KMS-11 (cell line): ENCODE data around the gene RORC.

Source experiments
- H2AFZ ChIP-seq: fragments of 200-600 bp; sonication (generic); 2 replicates; pipeline ENCODE4 v1.6.1; 2016; ENCODE audit warnings: antibody characterized with exemption, mixed run types, low read depth
- H3K27ac ChIP-seq: fragments of 200-600 bp; sonication (generic); 2 replicates; pipeline ENCODE4 v1.6.1; 2016; ENCODE audit warnings: mild to moderate bottlenecking, mixed run types
- H3K27me3 ChIP-seq: fragments of 200-600 bp; sonication (generic); 2 replicates; pipeline ENCODE4 v1.6.1; 2017; ENCODE audit warnings: mild to moderate bottlenecking, low read depth, mixed run types, moderate library complexity; ENCODE audit not compliant: insufficient read depth
- H3K36me3 ChIP-seq: fragments of 200-600 bp; sonication (generic); 2 replicates; pipeline ENCODE4 v1.6.1; 2017; ENCODE audit warnings: mild to moderate bottlenecking, mixed run types; ENCODE audit not compliant: insufficient read depth
- H3K4me1 ChIP-seq: fragments of 200-600 bp; sonication (generic); 2 replicates; pipeline ENCODE4 v1.6.1; 2016; ENCODE audit warnings: mild to moderate bottlenecking, low read depth, mixed run types; ENCODE audit not compliant: poor library complexity, severe bottlenecking
- H3K4me2 ChIP-seq: fragments of 200-600 bp; sonication (generic); 2 replicates; pipeline ENCODE4 v1.7.0; 2016; ENCODE audit warnings: mild to moderate bottlenecking, mixed run types
- H3K4me3 ChIP-seq: fragments of 200-600 bp; sonication (generic); IDR thresholded peaks from 2 replicates; pipeline ENCODE4 v1.6.1; 2017; ENCODE audit warnings: low read depth, low read length, mixed read lengths; ENCODE audit not compliant: insufficient read depth
- H3K79me2 ChIP-seq: fragments of 200-600 bp; sonication (generic); 2 replicates; pipeline ENCODE4 v1.6.1; 2016; ENCODE audit warnings: low read depth, mixed run types; ENCODE audit not compliant: insufficient read depth
- H3K9ac ChIP-seq: fragments of 200-600 bp; sonication (generic); 2 replicates; pipeline ENCODE4 v1.6.1; 2016; ENCODE audit warnings: mild to moderate bottlenecking, mixed run types
- H4K20me1 ChIP-seq: fragments of 200-600 bp; sonication (generic); 2 replicates; pipeline ENCODE4 v1.6.1; 2016; ENCODE audit warnings: mild to moderate bottlenecking, mixed run types; ENCODE audit not compliant: insufficient read depth
- TF ChIP-seq, protein P1 (sequence below): fragments of 200-600 bp; sonication (generic); conservative IDR thresholded peaks from 2 replicates; pipeline ENCODE4 v1.6.1; 2017; ENCODE audit warnings: low read depth, mild to moderate bottlenecking, antibody characterized with exemption, low read length, moderate library complexity, mixed read lengths

The RORC gene

DNA sequence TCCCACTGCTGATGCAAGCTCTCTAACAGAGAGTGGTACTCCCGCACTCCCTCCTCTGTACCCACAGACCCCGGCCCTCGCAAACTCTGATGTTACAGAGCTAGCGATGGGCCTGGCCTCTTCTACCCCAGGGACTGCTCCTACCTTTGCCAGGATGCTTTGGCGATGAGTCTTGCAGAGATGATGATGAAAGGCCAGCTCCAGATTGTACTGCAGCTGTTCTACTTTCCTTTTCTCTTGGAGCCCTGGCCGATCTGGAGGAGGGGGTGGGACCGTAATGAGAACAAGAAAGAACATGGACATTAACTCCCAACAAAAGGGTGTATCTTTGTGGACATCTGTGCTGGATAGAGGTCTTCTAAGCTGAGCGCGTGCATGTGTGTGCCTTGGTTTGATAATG, 20.4 kb downstream of the RORC start:
- no peak overlapping the region for H3K27ac ChIP-seq
- no peak overlapping the region for H3K4me2 ChIP-seq
- TF ChIP-seq, protein P1, sequence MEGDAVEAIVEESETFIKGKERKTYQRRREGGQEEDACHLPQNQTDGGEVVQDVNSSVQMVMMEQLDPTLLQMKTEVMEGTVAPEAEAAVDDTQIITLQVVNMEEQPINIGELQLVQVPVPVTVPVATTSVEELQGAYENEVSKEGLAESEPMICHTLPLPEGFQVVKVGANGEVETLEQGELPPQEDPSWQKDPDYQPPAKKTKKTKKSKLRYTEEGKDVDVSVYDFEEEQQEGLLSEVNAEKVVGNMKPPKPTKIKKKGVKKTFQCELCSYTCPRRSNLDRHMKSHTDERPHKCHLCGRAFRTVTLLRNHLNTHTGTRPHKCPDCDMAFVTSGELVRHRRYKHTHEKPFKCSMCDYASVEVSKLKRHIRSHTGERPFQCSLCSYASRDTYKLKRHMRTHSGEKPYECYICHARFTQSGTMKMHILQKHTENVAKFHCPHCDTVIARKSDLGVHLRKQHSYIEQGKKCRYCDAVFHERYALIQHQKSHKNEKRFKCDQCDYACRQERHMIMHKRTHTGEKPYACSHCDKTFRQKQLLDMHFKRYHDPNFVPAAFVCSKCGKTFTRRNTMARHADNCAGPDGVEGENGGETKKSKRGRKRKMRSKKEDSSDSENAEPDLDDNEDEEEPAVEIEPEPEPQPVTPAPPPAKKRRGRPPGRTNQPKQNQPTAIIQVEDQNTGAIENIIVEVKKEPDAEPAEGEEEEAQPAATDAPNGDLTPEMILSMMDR = no peak
- no peak overlapping the region for H2AFZ ChIP-seq
- H3K79me2 ChIP-seq = no peaks in the 10 kb centered on the region
- H3K9ac ChIP-seq = no peak overlapping the region
- H3K4me3 ChIP-seq = no peak overlapping the region
- peaks cover 16% of the 10 kb centered on the region for H3K4me1 ChIP-seq
- peaks cover 5% of the 10 kb centered on the region; the same call in 1 of the 2 replicates for H3K27me3 ChIP-seq
- H4K20me1 ChIP-seq = no peaks in the 10 kb centered on the region
- no peaks in the 10 kb centered on the region for H3K36me3 ChIP-seq

DNA sequence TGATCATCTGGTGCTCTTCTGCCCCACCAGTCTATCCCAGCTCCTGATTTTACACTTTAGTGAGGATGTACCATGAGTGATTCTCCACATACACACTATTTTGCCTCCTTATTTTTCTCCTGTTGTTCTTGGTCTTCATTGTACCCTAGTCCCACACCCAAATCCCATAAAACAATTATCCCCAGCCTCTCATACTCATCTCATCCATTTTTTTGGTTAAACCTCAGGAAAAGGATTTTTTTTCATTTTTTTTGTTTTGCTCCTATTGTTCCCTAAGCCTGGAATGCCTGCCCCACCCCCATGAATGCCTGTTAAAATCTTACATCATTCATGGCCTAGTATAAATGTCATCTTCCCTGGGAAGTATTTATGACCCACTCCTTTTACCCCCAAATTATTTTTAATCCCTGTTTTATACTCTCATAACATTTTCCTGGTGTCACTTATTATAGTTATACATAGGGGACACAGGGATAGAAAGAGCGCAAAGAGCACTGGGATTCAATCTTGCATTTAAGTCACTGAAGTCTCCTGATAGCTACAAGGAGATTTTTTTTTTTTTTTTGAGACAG, 21.5 kb downstream of the RORC start:
- Histone ChIP-seq H3K79me2 (no peaks in the 10 kb centered on the region), H3K4me2 (no peak overlapping the region), H3K27me3 (peaks cover 16% of the 10 kb centered on the region; the same call in 1 of the 2 replicates), H3K9ac (no peak overlapping the region), H4K20me1 (no peaks in the 10 kb centered on the region), H3K4me3 (no peak overlapping the region), H3K4me1 (peaks cover 5% of the 10 kb centered on the region), H3K27ac (no peak overlapping the region), H2AFZ (no peak overlapping the region), H3K36me3 (no peaks in the 10 kb centered on the region)
- TF ChIP-seq, protein P1 = no peak

DNA sequence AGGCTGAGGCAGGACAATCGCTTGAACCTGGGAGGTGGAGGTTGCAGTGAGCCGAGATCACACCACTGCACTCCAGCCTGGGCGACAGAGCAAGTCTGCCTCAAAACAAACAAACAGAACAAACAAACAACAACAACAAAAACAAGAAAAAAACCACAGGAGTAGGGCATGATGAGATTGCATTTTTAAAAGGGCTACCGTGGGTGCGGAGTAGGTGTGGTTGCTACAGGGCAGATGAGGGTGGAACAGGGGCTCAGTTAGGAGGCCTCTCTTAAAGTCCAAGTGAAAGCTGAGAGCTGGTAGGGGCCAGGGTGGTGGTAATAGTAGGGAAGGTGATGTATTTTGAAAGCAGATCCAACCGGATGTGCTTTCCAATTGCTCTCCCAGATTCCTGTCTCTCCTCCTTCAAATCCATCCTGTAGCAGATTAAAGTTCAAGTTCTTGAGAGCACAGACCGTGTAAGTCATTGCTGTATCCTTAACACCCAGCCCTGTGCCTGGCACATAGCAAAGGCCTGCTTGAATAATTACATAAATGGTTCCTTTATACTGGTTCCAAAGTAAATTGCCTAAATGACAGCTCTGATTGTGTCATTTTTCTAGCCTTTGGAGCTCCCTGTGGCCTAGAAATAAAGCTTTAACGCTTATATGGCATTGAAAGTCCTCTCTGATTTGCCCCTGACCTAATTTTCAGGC, 22.2 kb downstream of the RORC start:
- H4K20me1 ChIP-seq = no peaks in the 10 kb centered on the region
- no peak overlapping the region for H3K9ac ChIP-seq
- TF ChIP-seq, protein P1 = no peak
- no peaks in the 10 kb centered on the region for H3K4me1 ChIP-seq
- no peak overlapping the region for H3K4me3 ChIP-seq
- no peak overlapping the region for H3K4me2 ChIP-seq
- H2AFZ ChIP-seq = no peak overlapping the region
- no peak overlapping the region for H3K27ac ChIP-seq
- no peaks in the 10 kb centered on the region for H3K36me3 ChIP-seq
- no peaks in the 10 kb centered on the region for H3K79me2 ChIP-seq
- H3K27me3 ChIP-seq = peaks cover 20% of the 10 kb centered on the region; the same call in 1 of the 2 replicates

DNA sequence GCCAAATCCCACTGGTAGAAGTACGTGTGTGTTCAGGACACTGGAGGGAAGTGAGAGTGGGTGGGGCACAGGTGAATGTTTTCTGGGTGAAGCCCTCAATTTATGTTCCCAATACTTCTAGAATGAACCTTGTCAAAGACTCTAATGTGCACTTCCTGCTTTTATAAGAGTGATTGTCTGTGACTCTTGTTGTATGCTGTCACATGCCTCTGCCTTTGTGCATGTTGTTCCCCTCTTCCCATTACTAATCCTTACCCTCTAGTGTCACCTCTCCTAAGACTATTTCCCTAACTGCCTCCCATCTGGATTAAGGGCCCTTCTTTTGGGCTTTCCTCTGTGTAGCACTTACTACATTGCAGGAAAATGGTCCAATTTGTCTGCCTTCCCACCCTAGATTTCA, 23.8 kb downstream of the RORC start:
- Histone ChIP-seq H3K4me2 (no peak overlapping the region), H3K36me3 (no peaks in the 10 kb centered on the region), H3K27ac (no peak overlapping the region), H4K20me1 (no peaks in the 10 kb centered on the region), H3K4me3 (no peak overlapping the region), H2AFZ (no peak overlapping the region), H3K27me3 (peaks cover 30% of the 10 kb centered on the region; the same call in 1 of the 2 replicates), H3K9ac (no peak overlapping the region), H3K4me1 (no peaks in the 10 kb centered on the region), H3K79me2 (no peaks in the 10 kb centered on the region)
- TF ChIP-seq, protein P1 = no peak
